HEK293 (cell line): ENCODE results near the gene LDLRAD4.

ENCODE experiments used
- CTCF ChIA-PET: fragments of 350-600 bp; formaldehyde crosslinking; extraction: SDS; loops from one replicate; lab custom pipeline; 2021; ENCODE audit warnings: antibody characterized with exemption; lab: Yijun Ruan, JAX
- POLR2A ChIA-PET: fragments of 300-600 bp; formaldehyde crosslinking; extraction: SDS; loops from one replicate; lab custom pipeline; 2020; ENCODE audit warnings: antibody characterized with exemption, inconsistent platforms; lab: Yijun Ruan, JAX
- H3K27ac ChIP-seq: fragments of 200-500 bp; sonication (Bioruptor generic); 2 replicates; pipeline ENCODE4 v1.5.1; 2014; ENCODE audit warnings: low read depth, low read length, control low read depth, inconsistent platforms; ENCODE audit errors: extremely low read depth
- H3K36me3 ChIP-seq, 2 experiments: fragments of 200-500 bp in 1 of 2; sonication (Bioruptor generic) in 1 of 2; 1 replicate in 1 of 2; 2 replicates in 1 of 2; pipeline ENCODE4 v1.5.1; 2014 to 2017; ENCODE audit warnings: inconsistent platforms in 2 of 2, low read length in 2 of 2; ENCODE audit not compliant: control insufficient read depth in 2 of 2, insufficient read depth in 1 of 2
- H3K4me1 ChIP-seq: fragments of 200-500 bp; sonication (Bioruptor generic); 2 replicates; pipeline ENCODE4 v1.5.1; 2014; ENCODE audit warnings: mild to moderate bottlenecking, low read length, inconsistent platforms; ENCODE audit not compliant: control insufficient read depth, insufficient read depth
- H3K4me3 ChIP-seq: 2 replicates; pipeline ENCODE4 v1.5.1; 2011; ENCODE audit warnings: low read depth, mild to moderate bottlenecking, control low read depth, low read length, moderate library complexity
- H3K9me3 ChIP-seq: fragments of 200-500 bp; sonication (Bioruptor generic); 2 replicates; pipeline ENCODE4 v1.5.1; 2014; ENCODE audit warnings: low read depth, low read length, inconsistent platforms; ENCODE audit not compliant: control insufficient read depth, insufficient read depth
- IKZF3 ChIP-seq: fragments of 450-650 bp; IDR thresholded peaks from 2 replicates; pipeline ENCODE4 v1.5.0; 2018; ENCODE audit warnings: missing biosample characterization, mild to moderate bottlenecking, missing genetic modification characterization, moderate library complexity
- KLF1 ChIP-seq: fragments of 450-650 bp; formaldehyde crosslinking; IDR thresholded peaks from 2 replicates; pipeline ENCODE4 v1.5.1; 2016; ENCODE audit warnings: missing biosample characterization, missing genetic modification characterization
- SP7 ChIP-seq: fragments of 450-650 bp; formaldehyde crosslinking; IDR thresholded peaks from 2 replicates; pipeline ENCODE4 v1.5.1; 2016; ENCODE audit warnings: missing biosample characterization, missing genetic modification characterization
- ZBTB17 ChIP-seq: fragments of 450-650 bp; formaldehyde crosslinking; IDR thresholded peaks from 2 replicates; pipeline ENCODE4 v1.5.1; 2016; ENCODE audit warnings: missing biosample characterization, missing genetic modification characterization
- ZFP69B ChIP-seq: fragments of 450-650 bp; formaldehyde crosslinking; IDR thresholded peaks from 2 replicates; pipeline ENCODE4 v1.5.1; 2016; ENCODE audit warnings: missing biosample characterization, missing genetic modification characterization
- ZIC2 ChIP-seq: fragments of 450-650 bp; formaldehyde crosslinking; IDR thresholded peaks from 2 replicates; pipeline ENCODE4 v1.5.1; 2016; ENCODE audit warnings: missing biosample characterization, missing genetic modification characterization
- ZNF114 ChIP-seq: fragments of 450-650 bp; formaldehyde crosslinking; IDR thresholded peaks from 2 replicates; pipeline ENCODE4 v1.5.0; 2017; ENCODE audit warnings: missing biosample characterization, missing genetic modification characterization
- ZNF146 ChIP-seq: fragments of 450-650 bp; formaldehyde crosslinking; IDR thresholded peaks from 2 replicates; pipeline ENCODE4 v1.5.1; 2016; ENCODE audit warnings: missing biosample characterization, missing genetic modification characterization
- ZNF157 ChIP-seq: fragments of 450-650 bp; formaldehyde crosslinking; IDR thresholded peaks from 2 replicates; pipeline ENCODE4 v1.5.1; 2016; ENCODE audit warnings: missing biosample characterization, missing genetic modification characterization
- ZNF175 ChIP-seq: fragments of 450-650 bp; formaldehyde crosslinking; IDR thresholded peaks from 2 replicates; pipeline ENCODE4 v1.5.1; 2016; ENCODE audit warnings: missing biosample characterization, missing genetic modification characterization
- ZNF335 ChIP-seq: fragments of 450-650 bp; formaldehyde crosslinking; conservative IDR thresholded peaks from 2 replicates; pipeline ENCODE4 v1.5.1; 2016; ENCODE audit warnings: missing biosample characterization, missing genetic modification characterization
- ZNF341 ChIP-seq: fragments of 450-650 bp; formaldehyde crosslinking; IDR thresholded peaks from 2 replicates; pipeline ENCODE4; 2016; ENCODE audit warnings: low read depth, missing biosample characterization, missing genetic modification characterization
- ZNF354C ChIP-seq: fragments of 450-650 bp; formaldehyde crosslinking; IDR thresholded peaks from 2 replicates; pipeline ENCODE4 v1.5.1; 2016; ENCODE audit warnings: missing biosample characterization, missing genetic modification characterization, low read depth, borderline replicate concordance
- ZNF366 ChIP-seq: fragments of 450-650 bp; formaldehyde crosslinking; conservative IDR thresholded peaks from 2 replicates; pipeline ENCODE4 v1.5.1; 2016; ENCODE audit warnings: missing biosample characterization, missing genetic modification characterization
- ZNF37A ChIP-seq: fragments of 450-650 bp; IDR thresholded peaks from 2 replicates; pipeline ENCODE4 v1.5.1; 2018; ENCODE audit warnings: missing biosample characterization, missing genetic modification characterization
- ZNF514 ChIP-seq: fragments of 450-650 bp; formaldehyde crosslinking; IDR thresholded peaks from 2 replicates; pipeline ENCODE4 v1.5.1; 2016; ENCODE audit warnings: missing biosample characterization, missing genetic modification characterization
- ZNF610 ChIP-seq: fragments of 450-650 bp; formaldehyde crosslinking; IDR thresholded peaks from 2 replicates; pipeline ENCODE4 v1.5.1; 2016; ENCODE audit warnings: missing biosample characterization, missing genetic modification characterization, borderline replicate concordance
- ZNF621 ChIP-seq: fragments of 450-650 bp; formaldehyde crosslinking; IDR thresholded peaks from 2 replicates; pipeline ENCODE4 v1.5.1; 2017; ENCODE audit warnings: missing biosample characterization, missing genetic modification characterization
- ZNF670 ChIP-seq: fragments of 450-650 bp; formaldehyde crosslinking; IDR thresholded peaks from 2 replicates; pipeline ENCODE4 v1.5.1; 2016; ENCODE audit warnings: missing biosample characterization, missing genetic modification characterization, low read depth
- ZNF837 ChIP-seq: fragments of 450-650 bp; formaldehyde crosslinking; IDR thresholded peaks from 2 replicates; pipeline ENCODE4 v1.5.1; 2016; ENCODE audit warnings: missing biosample characterization, missing genetic modification characterization
- TF ChIP-seq, protein P1 (sequence below): fragments of 450-650 bp; formaldehyde crosslinking; IDR thresholded peaks from 2 replicates; pipeline ENCODE4 v1.5.1; 2016; ENCODE audit warnings: missing biosample characterization, missing genetic modification characterization
- TF ChIP-seq, protein P2 (sequence below): fragments of 450-650 bp; formaldehyde crosslinking; IDR thresholded peaks from 2 replicates; pipeline ENCODE4 v1.5.1; 2016; ENCODE audit warnings: missing biosample characterization, missing genetic modification characterization
- TF ChIP-seq, protein P3 (sequence below): fragments of 450-650 bp; formaldehyde crosslinking; IDR thresholded peaks from 2 replicates; pipeline ENCODE4 v1.5.1; 2016; ENCODE audit warnings: missing biosample characterization, missing genetic modification characterization
- TF ChIP-seq, protein P4 (sequence below): fragments of 450-650 bp; formaldehyde crosslinking; IDR thresholded peaks from 2 replicates; pipeline ENCODE4 v1.5.1; 2017; ENCODE audit warnings: missing biosample characterization, missing genetic modification characterization

The LDLRAD4 gene

DNA sequence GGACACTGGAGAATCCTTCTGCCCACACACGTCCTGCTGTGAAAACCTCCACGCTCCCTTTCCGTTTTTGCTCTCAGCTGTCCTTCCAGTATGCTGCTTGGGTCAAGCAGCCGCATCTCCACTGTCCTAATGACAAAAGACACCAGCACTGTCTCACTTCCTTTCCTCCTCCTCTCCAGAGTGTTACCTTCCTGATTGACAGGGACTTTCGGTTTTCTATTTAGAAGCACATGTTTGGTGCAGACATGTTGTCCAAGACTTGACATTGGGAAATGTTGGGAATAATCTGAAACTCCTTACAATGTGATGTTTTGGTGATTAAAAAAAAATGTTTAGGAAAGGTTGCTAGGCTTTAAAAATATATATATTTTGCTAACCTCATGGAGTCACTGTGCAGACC lies 281.2 kb downstream of the LDLRAD4 start:
- Histone ChIP-seq H3K9me3 (no peaks in the 10 kb centered on the region), H3K4me1 (peaks cover 29% of the 10 kb centered on the region), H3K36me3 (no peaks in the 10 kb centered on the region), H3K4me3 (no peak overlapping the region), H3K27ac (peak overlapping the region; percentile 94)
- ChIA-PET CTCF (no interaction called here), POLR2A (interaction anchor here (2.1 kb wide), 1 partner anchor 13 kb away, joined by 9 read pairs; no protein-coding TSS in a partner anchor)
- TF ChIP-seq ZNF175 (tag by site-specific recombination) (no peak), ZNF514 (tag by site-specific recombination) (no peak), KLF1 (tag by site-specific recombination) (no peak), ZNF341 (tag by site-specific recombination) (no peak), ZNF366 (tag by site-specific recombination) (no peak), ZNF37A (tag by site-specific recombination) (no peak), ZNF157 (tag by site-specific recombination) (no peak), SP7 (no peak), ZNF146 (no peak), ZNF670 (tag by site-specific recombination) (no peak), ZNF610 (no peak), ZNF114 (no peak), ZNF621 (tag by site-specific recombination) (no peak), ZNF837 (tag by site-specific recombination) (no peak)
- TF ChIP-seq, protein P1, sequence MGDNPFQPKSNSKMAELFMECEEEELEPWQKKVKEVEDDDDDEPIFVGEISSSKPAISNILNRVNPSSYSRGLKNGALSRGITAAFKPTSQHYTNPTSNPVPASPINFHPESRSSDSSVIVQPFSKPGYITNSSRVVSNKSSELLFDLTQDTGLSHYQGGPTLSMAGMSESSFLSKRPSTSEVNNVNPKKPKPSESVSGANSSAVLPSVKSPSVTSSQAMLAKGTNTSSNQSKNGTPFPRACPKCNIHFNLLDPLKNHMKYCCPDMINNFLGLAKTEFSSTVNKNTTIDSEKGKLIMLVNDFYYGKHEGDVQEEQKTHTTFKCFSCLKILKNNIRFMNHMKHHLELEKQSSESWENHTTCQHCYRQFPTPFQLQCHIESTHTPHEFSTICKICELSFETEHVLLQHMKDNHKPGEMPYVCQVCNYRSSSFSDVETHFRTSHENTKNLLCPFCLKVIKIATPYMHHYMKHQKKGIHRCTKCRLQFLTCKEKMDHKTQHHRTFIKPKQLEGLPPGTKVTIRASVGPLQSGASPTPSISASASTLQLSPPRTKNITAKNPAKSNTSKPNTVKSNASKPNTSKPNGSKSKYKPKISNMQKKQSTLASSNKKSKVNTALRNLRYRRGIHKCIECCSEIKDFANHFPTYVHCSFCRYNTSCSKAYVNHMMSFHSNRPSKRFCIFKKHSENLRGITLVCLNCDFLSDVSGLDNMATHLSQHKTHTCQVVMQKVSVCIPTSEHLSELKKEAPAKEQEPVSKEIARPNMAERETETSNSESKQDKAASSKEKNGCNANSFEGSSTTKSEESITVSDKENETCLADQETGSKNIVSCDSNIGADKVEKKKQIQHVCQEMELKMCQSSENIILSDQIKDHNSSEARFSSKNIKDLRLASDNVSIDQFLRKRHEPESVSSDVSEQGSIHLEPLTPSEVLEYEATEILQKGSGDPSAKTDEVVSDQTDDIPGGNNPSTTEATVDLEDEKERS = no peak
- TF ChIP-seq, protein P2, sequence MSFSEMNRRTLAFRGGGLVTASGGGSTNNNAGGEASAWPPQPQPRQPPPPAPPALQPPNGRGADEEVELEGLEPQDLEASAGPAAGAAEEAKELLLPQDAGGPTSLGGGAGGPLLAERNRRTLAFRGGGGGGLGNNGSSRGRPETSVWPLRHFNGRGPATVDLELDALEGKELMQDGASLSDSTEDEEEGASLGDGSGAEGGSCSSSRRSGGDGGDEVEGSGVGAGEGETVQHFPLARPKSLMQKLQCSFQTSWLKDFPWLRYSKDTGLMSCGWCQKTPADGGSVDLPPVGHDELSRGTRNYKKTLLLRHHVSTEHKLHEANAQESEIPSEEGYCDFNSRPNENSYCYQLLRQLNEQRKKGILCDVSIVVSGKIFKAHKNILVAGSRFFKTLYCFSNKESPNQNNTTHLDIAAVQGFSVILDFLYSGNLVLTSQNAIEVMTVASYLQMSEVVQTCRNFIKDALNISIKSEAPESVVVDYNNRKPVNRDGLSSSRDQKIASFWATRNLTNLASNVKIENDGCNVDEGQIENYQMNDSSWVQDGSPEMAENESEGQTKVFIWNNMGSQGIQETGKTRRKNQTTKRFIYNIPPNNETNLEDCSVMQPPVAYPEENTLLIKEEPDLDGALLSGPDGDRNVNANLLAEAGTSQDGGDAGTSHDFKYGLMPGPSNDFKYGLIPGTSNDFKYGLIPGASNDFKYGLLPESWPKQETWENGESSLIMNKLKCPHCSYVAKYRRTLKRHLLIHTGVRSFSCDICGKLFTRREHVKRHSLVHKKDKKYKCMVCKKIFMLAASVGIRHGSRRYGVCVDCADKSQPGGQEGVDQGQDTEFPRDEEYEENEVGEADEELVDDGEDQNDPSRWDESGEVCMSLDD (tag by site-specific recombination) = no peak
- TF ChIP-seq, protein P3, sequence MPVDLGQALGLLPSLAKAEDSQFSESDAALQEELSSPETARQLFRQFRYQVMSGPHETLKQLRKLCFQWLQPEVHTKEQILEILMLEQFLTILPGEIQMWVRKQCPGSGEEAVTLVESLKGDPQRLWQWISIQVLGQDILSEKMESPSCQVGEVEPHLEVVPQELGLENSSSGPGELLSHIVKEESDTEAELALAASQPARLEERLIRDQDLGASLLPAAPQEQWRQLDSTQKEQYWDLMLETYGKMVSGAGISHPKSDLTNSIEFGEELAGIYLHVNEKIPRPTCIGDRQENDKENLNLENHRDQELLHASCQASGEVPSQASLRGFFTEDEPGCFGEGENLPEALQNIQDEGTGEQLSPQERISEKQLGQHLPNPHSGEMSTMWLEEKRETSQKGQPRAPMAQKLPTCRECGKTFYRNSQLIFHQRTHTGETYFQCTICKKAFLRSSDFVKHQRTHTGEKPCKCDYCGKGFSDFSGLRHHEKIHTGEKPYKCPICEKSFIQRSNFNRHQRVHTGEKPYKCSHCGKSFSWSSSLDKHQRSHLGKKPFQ = no peak
- TF ChIP-seq, all 188 proteins: peak for 0

DNA sequence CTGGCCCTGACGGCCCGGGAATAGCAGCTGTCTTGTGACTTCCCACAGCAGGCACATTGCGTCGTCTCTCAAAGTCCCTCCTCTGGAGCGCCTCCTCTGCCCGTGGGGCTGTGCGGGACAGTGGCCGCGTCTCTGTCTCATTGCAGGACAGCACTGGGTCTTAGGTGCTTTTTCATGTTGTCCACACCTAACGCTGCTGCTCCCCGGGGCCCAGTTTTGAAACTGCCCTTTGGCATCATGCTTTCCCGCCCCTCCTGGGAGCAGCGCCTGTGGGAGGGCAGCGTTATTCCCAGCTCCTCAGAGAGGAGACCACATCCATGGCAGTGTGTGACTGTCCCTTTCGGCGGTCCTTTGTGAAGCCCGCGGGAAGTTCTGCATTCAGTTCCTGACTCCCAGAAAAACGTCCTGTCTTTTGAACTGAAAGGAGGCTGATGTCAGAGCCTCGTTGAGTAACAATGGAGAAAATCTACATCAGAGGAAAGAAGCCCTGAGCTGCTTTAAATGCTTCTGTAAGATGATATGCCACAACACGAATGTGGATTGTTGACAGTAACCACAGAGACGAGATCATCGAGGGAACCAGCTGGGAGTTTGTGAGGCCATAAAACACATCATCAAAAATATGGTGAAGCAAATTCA lies 281.8 kb downstream of the LDLRAD4 start:
- no peaks in the 10 kb centered on the region for H3K9me3 ChIP-seq
- no peak overlapping the region; the same call in 1 of the 2 replicates for H3K4me3 ChIP-seq
- H3K27ac ChIP-seq = peak overlapping the region; percentile 94
- ChIA-PET POLR2A (interaction anchor here (1.0 to 2.1 kb wide), 3 partner anchors 13 to 284 kb away, joined by 3 to 9 read pairs (median 3); no protein-coding TSS in a partner anchor), CTCF (interaction anchor here (0.6 to 1.0 kb wide), 3 partner anchors 19 to 212 kb away, joined by 3 read pairs; no protein-coding TSS in a partner anchor)
- peaks cover 29% of the 10 kb centered on the region for H3K4me1 ChIP-seq
- H3K36me3 ChIP-seq = no peaks in the 10 kb centered on the region
- peak; percentile 68; the same call in 1 of the 2 replicates for TF ChIP-seq ZFP69B (tag by site-specific recombination)
- TF ChIP-seq ZIC2 (tag by site-specific recombination) = 0 out of 2 replicates have a peak, but pooled peaks have one; percentile 16
- TF ChIP-seq, protein P4, sequence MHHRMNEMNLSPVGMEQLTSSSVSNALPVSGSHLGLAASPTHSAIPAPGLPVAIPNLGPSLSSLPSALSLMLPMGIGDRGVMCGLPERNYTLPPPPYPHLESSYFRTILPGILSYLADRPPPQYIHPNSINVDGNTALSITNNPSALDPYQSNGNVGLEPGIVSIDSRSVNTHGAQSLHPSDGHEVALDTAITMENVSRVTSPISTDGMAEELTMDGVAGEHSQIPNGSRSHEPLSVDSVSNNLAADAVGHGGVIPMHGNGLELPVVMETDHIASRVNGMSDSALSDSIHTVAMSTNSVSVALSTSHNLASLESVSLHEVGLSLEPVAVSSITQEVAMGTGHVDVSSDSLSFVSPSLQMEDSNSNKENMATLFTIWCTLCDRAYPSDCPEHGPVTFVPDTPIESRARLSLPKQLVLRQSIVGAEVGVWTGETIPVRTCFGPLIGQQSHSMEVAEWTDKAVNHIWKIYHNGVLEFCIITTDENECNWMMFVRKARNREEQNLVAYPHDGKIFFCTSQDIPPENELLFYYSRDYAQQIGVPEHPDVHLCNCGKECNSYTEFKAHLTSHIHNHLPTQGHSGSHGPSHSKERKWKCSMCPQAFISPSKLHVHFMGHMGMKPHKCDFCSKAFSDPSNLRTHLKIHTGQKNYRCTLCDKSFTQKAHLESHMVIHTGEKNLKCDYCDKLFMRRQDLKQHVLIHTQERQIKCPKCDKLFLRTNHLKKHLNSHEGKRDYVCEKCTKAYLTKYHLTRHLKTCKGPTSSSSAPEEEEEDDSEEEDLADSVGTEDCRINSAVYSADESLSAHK = peak; percentile 59
- TF ChIP-seq ZBTB17 = peak; percentile 46; the same call in 1 of the 2 replicates
- no peak for TF ChIP-seq ZNF354C (tag by site-specific recombination)
- peak; percentile 59 for TF ChIP-seq ZNF335 (tag by site-specific recombination)
- TF ChIP-seq IKZF3 (tag by site-specific recombination) = 0 out of 2 replicates have a peak, but pooled peaks have one; percentile 28
